GM12801 (cell line): ENCODE measurements around the gene COL1A2.

Experiments
- CTCF ChIP-seq: IDR thresholded peaks from one replicate; pipeline ENCODE4 v1.5.1; 2011; ENCODE audit warnings: control low read depth; ENCODE audit not compliant: insufficient read length; ENCODE audit errors: extremely low read depth

Gene COL1A2

GRCh38 chr7:94417901-94418300, 23.2 kb downstream of the COL1A2 start:
- TF ChIP-seq CTCF: no peak

- no peak for TF ChIP-seq CTCF
Measured at GRCh38 chr7:94418851-94419250, 24.2 kb downstream of the COL1A2 start.

GRCh38 chr7:94420328-94420727, 25.6 kb downstream of the COL1A2 start:
- no peak for TF ChIP-seq CTCF

GRCh38 chr7:94421681-94422080, 27.0 kb downstream of the COL1A2 start:
- no peak for TF ChIP-seq CTCF

- no peak for TF ChIP-seq CTCF
Measured at GRCh38 chr7:94422136-94422535, 27.4 kb downstream of the COL1A2 start.

- no peak for TF ChIP-seq CTCF
Measured at GRCh38 chr7:94422827-94423460, 28.2 kb downstream of the COL1A2 start.

- TF ChIP-seq CTCF: no peak
Measured at GRCh38 chr7:94423863-94424735, 29.4 kb downstream of the COL1A2 start.
